ENCODE results near the gene ANKLE2. TPM values are rescaled to one million over a fixed set of nuclear protein-coding genes. Genes with fewer than 3 reads are reported as not detected.

ANKLE2 gene
- polyA plus RNA-seq, 1 of the 3 experiments (the other 2 are of a cell fraction) = 55.1 TPM

GRCh38 chr12:132730353-132730752, 31.3 kb downstream of the ANKLE2 start:
- peaks cover 24% of the 10 kb centered on the region for H3F3A ChIP-seq (replicated peaks; ENCODE audit: insufficient read depth)
- no peak overlapping the region for H3K4me3 ChIP-seq (ENCODE audit: low read depth in 2 of 2, low read length in 1 of 2)
- H3K27me3 ChIP-seq (ENCODE audit: insufficient read depth) = no peaks in the 10 kb centered on the region
- peaks cover 59 to 70% of the 10 kb centered on the region in 2 experiments for H3K36me3 ChIP-seq (replicated peaks in 1 of 2; ENCODE audit: control insufficient read depth in 1 of 2, insufficient read depth in 2 of 2, low read length in 1 of 2)
- H4K20me1 ChIP-seq (ENCODE audit: insufficient read depth) = peaks cover 12% of the 10 kb centered on the region; the same call in 1 of the 2 replicates
- H3K9me2 ChIP-seq = no peaks in the 10 kb centered on the region
- no peak for DNase-seq
- H3K9ac ChIP-seq = no peak overlapping the region
- TF ChIP-seq RFX5 (IDR thresholded peaks at IDR 0.05; ENCODE audit: low read length) = no peak
- TF ChIP-seq PBX3 (IDR thresholded peaks at IDR 0.05) = no peak
- no peak for TF ChIP-seq ZBTB33 (IDR thresholded peaks at IDR 0.05; ENCODE audit: borderline replicate concordance, low read depth)
- TF ChIP-seq FOSL2 (IDR thresholded peaks at IDR 0.05; ENCODE audit: borderline replicate concordance, low read depth) = no peak
- no peak for TF ChIP-seq NRF1 (IDR thresholded peaks at IDR 0.05; ENCODE audit: low read depth, low read length)
- TF ChIP-seq YY1 (IDR thresholded peaks at IDR 0.05; ENCODE audit: low read depth) = no peak
- TF ChIP-seq RAD21 (IDR thresholded peaks at IDR 0.05; ENCODE audit: low read length) = no peak
- no peak for TF ChIP-seq MXI1 (IDR thresholded peaks at IDR 0.05; ENCODE audit: low read depth, low read length)
- no peak for TF ChIP-seq TCF12 (IDR thresholded peaks at IDR 0.05)
- TF ChIP-seq REST (IDR thresholded peaks at IDR 0.05; ENCODE audit: low read depth, low read length) = no peak
- no peak for TF ChIP-seq POLR2AphosphoS5 (IDR thresholded peaks at IDR 0.05; ENCODE audit: low read depth, low read length)
- no peak for TF ChIP-seq ELF1 (IDR thresholded peaks at IDR 0.05)
- TF ChIP-seq TEAD4 (IDR thresholded peaks at IDR 0.05; ENCODE audit: borderline replicate concordance, insufficient read depth) = no peak
- ChIA-PET POLR2A (interaction anchor here (0.8 kb wide), 1 partner anchor 20 kb away, joined by 3 read pairs; the partner anchor contains the start of gene PGAM5), CTCF (interaction anchor here (0.9 to 1.1 kb wide), 2 partner anchors 32 to 38 kb away, joined by 3 read pairs; no protein-coding TSS in a partner anchor)
- H3K4me2 ChIP-seq = no peak overlapping the region
- WGBS (ENCODE audit: low lambda C conversion rate) = 96% methylated on average over 8 of the region's 11 CpGs
- peaks cover 25% of the 10 kb centered on the region; the same call in 1 of the 2 replicates for H3K79me2 ChIP-seq (ENCODE audit: insufficient read depth)
- peaks cover 0 to 4% of the 10 kb centered on the region in 2 experiments; a peak in 1 of 4 replicates for H3K4me1 ChIP-seq (ENCODE audit: control insufficient read depth in 1 of 2, insufficient read depth in 2 of 2, low read depth in 1 of 2, low read length in 1 of 2)
- no peak overlapping the region for H2AFZ ChIP-seq (ENCODE audit: low read depth)
- no peak overlapping the region for H3K27ac ChIP-seq (ENCODE audit: low read depth in 2 of 2, low read length in 1 of 2)
- no peaks in the 10 kb centered on the region for H3K9me3 ChIP-seq

Data from SK-N-SH (cell line).